Dendritic cell treated with granulocyte-macrophage colony-stimulating factor and Interleukin-4, amounts not matched to agents 40 ng/mL and 50 ng/mL, for 4 days (primary cell): ENCODE data around the gene TNS3.

Experiments used
- H3K27ac Mint-ChIP-seq: one replicate; pipeline ENCODE4 v1.8.0; 2022; ENCODE audit warnings: mild to moderate bottlenecking, mixed read lengths
- H3K27me3 Mint-ChIP-seq: one replicate; pipeline ENCODE4 v1.8.0; 2022; ENCODE audit warnings: mild to moderate bottlenecking, mixed read lengths
- H3K36me3 Mint-ChIP-seq: one replicate; pipeline ENCODE4 v1.8.0; 2022; ENCODE audit warnings: low read depth, mixed read lengths
- H3K4me1 Mint-ChIP-seq: one replicate; pipeline ENCODE4 v1.8.0; 2022; ENCODE audit warnings: low read depth, mixed read lengths
- H3K4me3 Mint-ChIP-seq: one replicate; pipeline ENCODE4 v1.8.0; 2022; ENCODE audit warnings: mild to moderate bottlenecking, moderate library complexity, mixed read lengths
- H3K9me3 Mint-ChIP-seq: one replicate; pipeline ENCODE4 v1.8.0; 2022; ENCODE audit warnings: mixed read lengths
- intact Hi-C: fragments of 100-400 bp; cut with micrococcal nuclease; formaldehyde crosslinking; loops from one replicate; pipeline ENCODE4 v1.15.0; 2022

Gene TNS3

GRCh38 chr7:47254081-47254977, 327.6 kb downstream of the TNS3 start:
- Mint-ChIP-seq H3K27ac (peak overlapping the region; percentile 51), H3K4me3 (peak overlapping the region; percentile 74), H3K36me3 (no peaks in the 10 kb centered on the region)

GRCh38 chr7:47253650-47254080, 328.2 kb downstream of the TNS3 start:
- peaks cover 21% of the 10 kb centered on the region for H3K4me1 Mint-ChIP-seq
- peak overlapping the region; percentile 74 for H3K4me3 Mint-ChIP-seq
- intact Hi-C loops = loop anchor here (2.0 to 5.0 kb wide), 2 partner anchors 1049 to 1335 kb away; no protein-coding TSS in a partner anchor
- H3K27ac Mint-ChIP-seq = peak overlapping the region; percentile 51
- H3K27me3 Mint-ChIP-seq = peaks cover 15% of the 10 kb centered on the region
- H3K36me3 Mint-ChIP-seq = no peaks in the 10 kb centered on the region
- no peaks in the 10 kb centered on the region for H3K9me3 Mint-ChIP-seq

More at GRCh38 chr7:47254081-47254977, 327.6 kb downstream of the TNS3 start:
- Mint-ChIP-seq H3K9me3 (no peaks in the 10 kb centered on the region), H3K27me3 (peaks cover 15% of the 10 kb centered on the region), H3K4me1 (peaks cover 21% of the 10 kb centered on the region)
- intact Hi-C loops = loop anchor here (5.0 kb wide), 1 partner anchor 1048 kb away; no protein-coding TSS in a partner anchor

GRCh38 chr7:47252675-47253074, 329.2 kb downstream of the TNS3 start:
- Mint-ChIP-seq H3K9me3 (no peaks in the 10 kb centered on the region), H3K4me3 (no peak overlapping the region), H3K27ac (no peak overlapping the region), H3K4me1 (peaks cover 21% of the 10 kb centered on the region), H3K36me3 (no peaks in the 10 kb centered on the region), H3K27me3 (peaks cover 15% of the 10 kb centered on the region)
- intact Hi-C loops = loop anchor here (2.0 to 5.0 kb wide), 2 partner anchors 1050 to 1334 kb away; no protein-coding TSS in a partner anchor

GRCh38 chr7:47249361-47249760, 332.6 kb downstream of the TNS3 start:
- H3K36me3 Mint-ChIP-seq = no peaks in the 10 kb centered on the region
- no peak overlapping the region for H3K27ac Mint-ChIP-seq
- H3K9me3 Mint-ChIP-seq = no peaks in the 10 kb centered on the region
- H3K4me3 Mint-ChIP-seq = no peak overlapping the region
- intact Hi-C loops = no loop called here
- peaks cover 8% of the 10 kb centered on the region for H3K4me1 Mint-ChIP-seq
- peaks cover 9% of the 10 kb centered on the region for H3K27me3 Mint-ChIP-seq

GRCh38 chr7:47248797-47249196, 333.1 kb downstream of the TNS3 start:
- intact Hi-C loops = no loop called here
- Mint-ChIP-seq H3K27ac (no peak overlapping the region), H3K4me3 (no peak overlapping the region), H3K27me3 (peaks cover 8% of the 10 kb centered on the region), H3K36me3 (no peaks in the 10 kb centered on the region), H3K9me3 (no peaks in the 10 kb centered on the region), H3K4me1 (peaks cover 7% of the 10 kb centered on the region)

GRCh38 chr7:47247132-47247531, 334.8 kb downstream of the TNS3 start:
- H3K9me3 Mint-ChIP-seq = no peaks in the 10 kb centered on the region
- H3K27ac Mint-ChIP-seq = no peak overlapping the region
- intact Hi-C loops = no loop called here
- no peaks in the 10 kb centered on the region for H3K4me1 Mint-ChIP-seq
- H3K36me3 Mint-ChIP-seq = no peaks in the 10 kb centered on the region
- no peaks in the 10 kb centered on the region for H3K27me3 Mint-ChIP-seq
- no peak overlapping the region for H3K4me3 Mint-ChIP-seq

GRCh38 chr7:47244692-47245091, 337.2 kb downstream of the TNS3 start:
- H3K4me1 Mint-ChIP-seq = no peaks in the 10 kb centered on the region
- H3K27me3 Mint-ChIP-seq = no peaks in the 10 kb centered on the region
- no peak overlapping the region for H3K4me3 Mint-ChIP-seq
- intact Hi-C loops = no loop called here
- no peaks in the 10 kb centered on the region for H3K36me3 Mint-ChIP-seq
- H3K27ac Mint-ChIP-seq = no peak overlapping the region
- no peaks in the 10 kb centered on the region for H3K9me3 Mint-ChIP-seq

- no peaks in the 10 kb centered on the region for H3K36me3 Mint-ChIP-seq
- intact Hi-C loops = no loop called here
- H3K4me3 Mint-ChIP-seq = no peak overlapping the region
- no peak overlapping the region for H3K27ac Mint-ChIP-seq
- H3K4me1 Mint-ChIP-seq = no peaks in the 10 kb centered on the region
- no peaks in the 10 kb centered on the region for H3K27me3 Mint-ChIP-seq
- H3K9me3 Mint-ChIP-seq = no peaks in the 10 kb centered on the region
Measured at GRCh38 chr7:47241112-47242065, 340.5 kb downstream of the TNS3 start.

GRCh38 chr7:47239931-47240421, 341.9 kb downstream of the TNS3 start:
- Mint-ChIP-seq H3K4me3 (no peak overlapping the region), H3K27me3 (no peaks in the 10 kb centered on the region), H3K4me1 (no peaks in the 10 kb centered on the region), H3K9me3 (no peaks in the 10 kb centered on the region), H3K36me3 (no peaks in the 10 kb centered on the region), H3K27ac (no peak overlapping the region)
- intact Hi-C loops = no loop called here

- Mint-ChIP-seq H3K9me3 (no peaks in the 10 kb centered on the region), H3K4me3 (no peak overlapping the region), H3K27me3 (no peaks in the 10 kb centered on the region), H3K4me1 (no peaks in the 10 kb centered on the region), H3K36me3 (no peaks in the 10 kb centered on the region), H3K27ac (no peak overlapping the region)
- intact Hi-C loops = no loop called here
Measured at GRCh38 chr7:47239034-47239433, 342.9 kb downstream of the TNS3 start.

GRCh38 chr7:47236480-47237129, 345.3 kb downstream of the TNS3 start:
- intact Hi-C loops = no loop called here
- H3K36me3 Mint-ChIP-seq = no peaks in the 10 kb centered on the region
- no peaks in the 10 kb centered on the region for H3K4me1 Mint-ChIP-seq
- no peak overlapping the region for H3K4me3 Mint-ChIP-seq
- no peaks in the 10 kb centered on the region for H3K27me3 Mint-ChIP-seq
- H3K27ac Mint-ChIP-seq = no peak overlapping the region
- H3K9me3 Mint-ChIP-seq = no peaks in the 10 kb centered on the region

GRCh38 chr7:47233996-47234395, 347.9 kb downstream of the TNS3 start:
- intact Hi-C loops = no loop called here
- H3K4me1 Mint-ChIP-seq = no peaks in the 10 kb centered on the region
- no peaks in the 10 kb centered on the region for H3K9me3 Mint-ChIP-seq
- no peaks in the 10 kb centered on the region for H3K27me3 Mint-ChIP-seq
- no peak overlapping the region for H3K27ac Mint-ChIP-seq
- no peaks in the 10 kb centered on the region for H3K36me3 Mint-ChIP-seq
- H3K4me3 Mint-ChIP-seq = no peak overlapping the region

- H3K4me3 Mint-ChIP-seq = no peak overlapping the region
- no peaks in the 10 kb centered on the region for H3K36me3 Mint-ChIP-seq
- peaks cover 1% of the 10 kb centered on the region for H3K4me1 Mint-ChIP-seq
- H3K27ac Mint-ChIP-seq = no peak overlapping the region
- H3K27me3 Mint-ChIP-seq = peaks cover 4% of the 10 kb centered on the region
- intact Hi-C loops = no loop called here
- no peaks in the 10 kb centered on the region for H3K9me3 Mint-ChIP-seq
Measured at GRCh38 chr7:47232751-47233412, 349.0 kb downstream of the TNS3 start.
